Upper lobe of right lung (tissue), 1 donor: ENCODE measurements around the gene MARCHF7. TPM values are rescaled to one million over a fixed set of nuclear protein-coding genes. Genes with fewer than 3 reads are reported as not detected.
"Not testable (repeated sequence)": the region's sequence is repeated elsewhere in the genome, so short reads cannot be mapped to it uniquely, and the experiment has no call there.

Source experiments
- ATAC-seq: fragments of 200-7000 bp; cut with Tn5 transposase; one replicate; pipeline ENCODE4 v1.9.1; 2020; ENCODE audit warnings: mild to moderate bottlenecking, moderate library complexity
- DNase-seq: peaks from one replicate; pipeline ENCODE4 v3.0.0-alpha.2; 2020
- H3K27ac ChIP-seq: fragments of 200-600 bp; one replicate; pipeline ENCODE4 v1.8.0; 2022
- H3K27me3 ChIP-seq: fragments of 200-600 bp; one replicate; pipeline ENCODE4 v1.8.0; 2022; ENCODE audit warnings: mild to moderate bottlenecking
- H3K36me3 ChIP-seq: fragments of 200-600 bp; one replicate; pipeline ENCODE4 v1.8.0; 2022
- H3K4me1 ChIP-seq: fragments of 200-600 bp; one replicate; pipeline ENCODE4 v1.8.0; 2022
- H3K4me3 ChIP-seq: fragments of 200-600 bp; one replicate; pipeline ENCODE4 v1.8.0; 2022; ENCODE audit warnings: mild to moderate bottlenecking
- H3K9me3 ChIP-seq: fragments of 200-600 bp; one replicate; pipeline ENCODE4 v1.8.0; 2022
- intact Hi-C: fragments of 100-400 bp; cut with DNase I; formaldehyde crosslinking; loops from one replicate; pipeline ENCODE4 v1.11.0; 2022
- long read RNA-seq: library from polyadenylated mRNA; unstranded; transcript quantifications from one replicate; pipeline ENCODE4 v2.0.0, GENCODE V29; 2021
- total RNA-seq: library from RNA; stranded (reverse); fragmentation: NEBNext Ultra II Directional; extraction: Animal tissue kit (Norgen Biotek cat#: 25700); gene quantifications from one replicate; pipeline ENCODE4 v1.2.1, GENCODE V29; 2021
- TF ChIP-seq, protein P1 (sequence below): fragments of 200-600 bp; IDR thresholded peaks from one replicate; pipeline ENCODE4 v1.8.0; 2022; ENCODE audit warnings: antibody characterized with exemption
- donor health status: DM: no; HTN: yes; CAD: no; lungs with severe emphysema.

The MARCHF7 gene, protein sequence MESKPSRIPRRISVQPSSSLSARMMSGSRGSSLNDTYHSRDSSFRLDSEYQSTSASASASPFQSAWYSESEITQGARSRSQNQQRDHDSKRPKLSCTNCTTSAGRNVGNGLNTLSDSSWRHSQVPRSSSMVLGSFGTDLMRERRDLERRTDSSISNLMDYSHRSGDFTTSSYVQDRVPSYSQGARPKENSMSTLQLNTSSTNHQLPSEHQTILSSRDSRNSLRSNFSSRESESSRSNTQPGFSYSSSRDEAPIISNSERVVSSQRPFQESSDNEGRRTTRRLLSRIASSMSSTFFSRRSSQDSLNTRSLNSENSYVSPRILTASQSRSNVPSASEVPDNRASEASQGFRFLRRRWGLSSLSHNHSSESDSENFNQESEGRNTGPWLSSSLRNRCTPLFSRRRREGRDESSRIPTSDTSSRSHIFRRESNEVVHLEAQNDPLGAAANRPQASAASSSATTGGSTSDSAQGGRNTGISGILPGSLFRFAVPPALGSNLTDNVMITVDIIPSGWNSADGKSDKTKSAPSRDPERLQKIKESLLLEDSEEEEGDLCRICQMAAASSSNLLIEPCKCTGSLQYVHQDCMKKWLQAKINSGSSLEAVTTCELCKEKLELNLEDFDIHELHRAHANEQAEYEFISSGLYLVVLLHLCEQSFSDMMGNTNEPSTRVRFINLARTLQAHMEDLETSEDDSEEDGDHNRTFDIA
- total RNA-seq = 83.2 TPM
- long read RNA-seq, full-length matches to known transcripts = 67 of 222 reads
- long read RNA-seq, partial matches to known transcripts = 6 of 222 reads
- long read RNA-seq, other reads (novel, unspliced or antisense) = 149 of 222 reads

- peaks cover 50% of the 10 kb centered on the region for H3K4me1 ChIP-seq
- H3K9me3 ChIP-seq = no peaks in the 10 kb centered on the region
- peaks cover 21% of the 10 kb centered on the region for H3K36me3 ChIP-seq
- intact Hi-C loops = no loop called here
- H3K27me3 ChIP-seq = no peaks in the 10 kb centered on the region
- DNase-seq = peak; percentile 99
- peak within 1 kb of the TSS; percentile 93 for H3K4me3 ChIP-seq
- H3K27ac ChIP-seq = peak within 1 kb of the TSS; percentile 99
- peak; percentile 98 for ATAC-seq
- TF ChIP-seq, protein P1, sequence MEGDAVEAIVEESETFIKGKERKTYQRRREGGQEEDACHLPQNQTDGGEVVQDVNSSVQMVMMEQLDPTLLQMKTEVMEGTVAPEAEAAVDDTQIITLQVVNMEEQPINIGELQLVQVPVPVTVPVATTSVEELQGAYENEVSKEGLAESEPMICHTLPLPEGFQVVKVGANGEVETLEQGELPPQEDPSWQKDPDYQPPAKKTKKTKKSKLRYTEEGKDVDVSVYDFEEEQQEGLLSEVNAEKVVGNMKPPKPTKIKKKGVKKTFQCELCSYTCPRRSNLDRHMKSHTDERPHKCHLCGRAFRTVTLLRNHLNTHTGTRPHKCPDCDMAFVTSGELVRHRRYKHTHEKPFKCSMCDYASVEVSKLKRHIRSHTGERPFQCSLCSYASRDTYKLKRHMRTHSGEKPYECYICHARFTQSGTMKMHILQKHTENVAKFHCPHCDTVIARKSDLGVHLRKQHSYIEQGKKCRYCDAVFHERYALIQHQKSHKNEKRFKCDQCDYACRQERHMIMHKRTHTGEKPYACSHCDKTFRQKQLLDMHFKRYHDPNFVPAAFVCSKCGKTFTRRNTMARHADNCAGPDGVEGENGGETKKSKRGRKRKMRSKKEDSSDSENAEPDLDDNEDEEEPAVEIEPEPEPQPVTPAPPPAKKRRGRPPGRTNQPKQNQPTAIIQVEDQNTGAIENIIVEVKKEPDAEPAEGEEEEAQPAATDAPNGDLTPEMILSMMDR = peak; percentile 55
Measured at GRCh38 chr2:159712143-159712928, at the start of gene MARCHF7. TSS of gene MARCHF7 (plus strand) at chr2:159712506. CDS start at chr2:159729023, 16,517 bp downstream.

DNA sequence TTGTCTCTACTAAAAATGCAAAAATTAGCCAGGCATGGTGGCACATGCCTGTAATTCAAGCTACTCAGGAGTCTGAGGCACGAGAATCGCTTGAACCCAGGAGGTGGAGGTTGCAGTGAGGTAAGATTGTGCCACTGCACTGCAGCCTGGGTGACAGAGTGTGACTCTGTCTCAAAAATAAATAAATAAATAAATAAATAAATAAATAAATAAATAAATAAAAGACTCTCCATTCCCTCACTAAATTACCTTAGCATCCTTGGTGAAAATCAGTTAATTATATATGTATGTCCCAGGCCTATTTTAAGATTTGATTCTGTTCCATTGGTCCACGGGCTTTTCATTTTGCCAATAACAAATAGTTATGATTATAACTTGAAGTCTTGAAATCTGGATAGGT lies 44.9 kb upstream of the MARCHF7 start:
- H3K36me3 ChIP-seq, H3K4me3 ChIP-seq, H3K27ac ChIP-seq, ATAC-seq, intact Hi-C loops, H3K4me1 ChIP-seq, H3K27me3 ChIP-seq, H3K9me3 ChIP-seq, DNase-seq: not testable (repeated sequence)

DNA sequence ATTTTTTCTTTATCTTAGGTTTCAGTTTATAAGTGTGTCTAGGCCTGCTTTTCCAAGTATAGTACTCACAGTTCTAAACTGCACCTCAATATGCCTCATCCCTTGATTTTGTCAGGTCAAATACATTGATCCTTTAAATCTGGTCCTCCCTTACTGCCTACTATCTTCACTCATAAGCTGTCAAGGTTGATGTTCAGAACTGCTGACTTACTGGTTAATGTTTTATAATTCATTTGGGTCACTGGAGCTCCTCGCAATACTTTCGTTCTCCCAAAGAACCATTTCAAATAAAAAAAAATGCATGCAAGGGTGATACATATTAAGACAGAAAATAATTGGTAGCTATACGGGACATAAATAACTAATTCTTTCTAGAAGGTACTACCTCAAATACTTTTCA lies 41.3 kb upstream of the MARCHF7 start:
- H3K27me3 ChIP-seq = no peaks in the 10 kb centered on the region
- H3K36me3 ChIP-seq = no peaks in the 10 kb centered on the region
- no peaks in the 10 kb centered on the region for H3K4me1 ChIP-seq
- DNase-seq (no peak), ATAC-seq (no peak)
- H3K27ac ChIP-seq = no peak overlapping the region
- no peaks in the 10 kb centered on the region for H3K9me3 ChIP-seq
- intact Hi-C loops = no loop called here
- H3K4me3 ChIP-seq = no peak overlapping the region
- TF ChIP-seq, protein P1 = no peak

- intact Hi-C loops = no loop called here
- Histone ChIP-seq H3K27me3 (no peaks in the 10 kb centered on the region), H3K4me3 (no peak overlapping the region)
Measured at GRCh38 chr2:159677654-159678053, 34.7 kb upstream of the MARCHF7 start.

GRCh38 chr2:159680692-159681091 lies 31.6 kb upstream of the MARCHF7 start:
- intact Hi-C loops = no loop called here

More at GRCh38 chr2:159677654-159678053, 34.7 kb upstream of the MARCHF7 start:
- no peaks in the 10 kb centered on the region for H3K36me3 ChIP-seq
- DNase-seq (no peak), ATAC-seq (no peak)
- TF ChIP-seq, protein P1 = peak; percentile 25
- no peaks in the 10 kb centered on the region for H3K9me3 ChIP-seq
- H3K4me1 ChIP-seq = no peaks in the 10 kb centered on the region
- no peak overlapping the region for H3K27ac ChIP-seq

More at GRCh38 chr2:159680692-159681091, 31.6 kb upstream of the MARCHF7 start:
- H3K27ac ChIP-seq = no peak overlapping the region
- DNase-seq (no peak), ATAC-seq (no peak)
- no peaks in the 10 kb centered on the region for H3K36me3 ChIP-seq
- no peak overlapping the region for H3K4me3 ChIP-seq
- TF ChIP-seq, protein P1 = no peak
- H3K4me1 ChIP-seq = no peaks in the 10 kb centered on the region
- no peaks in the 10 kb centered on the region for H3K27me3 ChIP-seq
- H3K9me3 ChIP-seq = no peaks in the 10 kb centered on the region
